NCI-H2107 treated with DMSO at 0.1 percent for 48 hours (cell line): ENCODE measurements around the gene SCAF4.
A peak's percentile ranks its signal among the peaks of the same experiment; 100 is the strongest.
"Not testable (repeated sequence)": the region's sequence is repeated elsewhere in the genome, so short reads cannot be mapped to it uniquely, and the experiment has no call there.

ENCODE experiments used
- DNase-seq: peaks from one replicate; lab custom pipeline; 2025; ENCODE audit not compliant: unreplicated experiment; lab: John Stamatoyannopoulos, UW

SCAF4 gene

DNA sequence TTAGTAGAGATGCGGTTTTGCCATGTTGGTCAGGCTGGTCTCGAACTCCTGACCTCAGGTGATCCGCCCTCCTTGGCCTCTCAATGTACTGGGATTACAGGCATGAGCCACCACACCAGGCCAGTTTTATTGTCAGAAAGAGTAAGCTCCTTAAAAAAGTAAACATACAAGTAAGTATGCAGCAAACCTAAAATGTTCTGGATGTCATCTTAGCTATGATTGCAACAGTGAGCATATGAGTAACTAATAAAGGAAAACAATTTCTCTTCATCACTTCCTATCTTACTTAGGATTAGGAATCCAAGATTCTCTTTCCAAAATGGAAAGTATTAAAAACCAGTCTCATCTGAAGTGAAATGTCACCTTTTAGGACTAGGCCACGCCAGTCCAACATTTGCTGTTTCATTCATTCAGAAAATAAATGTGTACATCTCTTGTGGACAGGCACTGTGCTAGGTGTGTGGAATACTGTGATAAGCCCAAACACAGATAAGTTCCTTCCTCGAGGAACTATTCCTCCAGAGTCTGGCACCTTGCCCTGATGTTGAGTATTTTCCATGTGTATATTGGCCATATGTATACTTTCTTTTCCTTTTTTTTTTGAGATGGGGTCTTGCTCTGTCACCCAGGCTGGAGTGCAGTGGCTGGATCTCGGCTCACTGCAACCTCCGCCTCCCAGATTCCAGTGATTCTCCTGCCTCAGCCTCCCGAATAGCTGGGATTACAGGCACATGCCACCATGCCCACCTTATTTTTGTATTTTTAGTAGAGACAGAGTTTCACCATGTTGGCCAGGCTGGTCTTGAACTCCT is 5.9 kb upstream of the SCAF4 start:
- not testable (repeated sequence) for DNase-seq

- no peak for DNase-seq
These were observed 3.6 kb upstream of the SCAF4 start for GRCh38 chr21:31735511-31735992.

DNA sequence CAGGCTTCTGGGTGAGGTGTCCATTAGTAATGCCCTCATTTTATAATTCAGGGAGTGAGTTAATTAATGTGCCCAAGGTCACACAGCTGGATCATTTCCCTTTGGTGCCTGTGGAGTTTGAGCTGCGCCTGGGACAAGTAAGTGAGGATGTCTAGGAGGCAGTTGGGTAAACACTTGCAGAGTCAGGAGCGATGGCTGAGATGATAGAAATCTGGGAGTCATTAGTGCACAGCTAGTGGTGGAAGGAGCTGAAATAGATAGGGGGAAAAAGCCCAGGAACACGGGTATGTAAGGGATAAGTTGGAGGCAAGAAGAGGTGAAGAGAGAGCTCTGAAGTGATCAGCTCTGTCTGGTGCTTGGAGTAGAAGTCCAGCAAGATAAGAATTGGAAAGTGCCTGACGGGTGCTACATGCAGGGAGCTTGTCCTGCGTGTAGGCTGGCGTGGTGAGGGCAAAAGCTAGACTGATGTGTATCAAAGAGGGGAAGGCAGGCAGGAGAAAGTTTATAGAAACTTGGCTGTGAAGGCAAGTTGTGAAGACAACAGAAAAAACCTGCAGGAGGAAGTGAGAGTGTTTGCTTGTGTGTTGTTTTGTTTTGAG is 1.7 kb upstream of the SCAF4 start:
- no peak for DNase-seq

DNA sequence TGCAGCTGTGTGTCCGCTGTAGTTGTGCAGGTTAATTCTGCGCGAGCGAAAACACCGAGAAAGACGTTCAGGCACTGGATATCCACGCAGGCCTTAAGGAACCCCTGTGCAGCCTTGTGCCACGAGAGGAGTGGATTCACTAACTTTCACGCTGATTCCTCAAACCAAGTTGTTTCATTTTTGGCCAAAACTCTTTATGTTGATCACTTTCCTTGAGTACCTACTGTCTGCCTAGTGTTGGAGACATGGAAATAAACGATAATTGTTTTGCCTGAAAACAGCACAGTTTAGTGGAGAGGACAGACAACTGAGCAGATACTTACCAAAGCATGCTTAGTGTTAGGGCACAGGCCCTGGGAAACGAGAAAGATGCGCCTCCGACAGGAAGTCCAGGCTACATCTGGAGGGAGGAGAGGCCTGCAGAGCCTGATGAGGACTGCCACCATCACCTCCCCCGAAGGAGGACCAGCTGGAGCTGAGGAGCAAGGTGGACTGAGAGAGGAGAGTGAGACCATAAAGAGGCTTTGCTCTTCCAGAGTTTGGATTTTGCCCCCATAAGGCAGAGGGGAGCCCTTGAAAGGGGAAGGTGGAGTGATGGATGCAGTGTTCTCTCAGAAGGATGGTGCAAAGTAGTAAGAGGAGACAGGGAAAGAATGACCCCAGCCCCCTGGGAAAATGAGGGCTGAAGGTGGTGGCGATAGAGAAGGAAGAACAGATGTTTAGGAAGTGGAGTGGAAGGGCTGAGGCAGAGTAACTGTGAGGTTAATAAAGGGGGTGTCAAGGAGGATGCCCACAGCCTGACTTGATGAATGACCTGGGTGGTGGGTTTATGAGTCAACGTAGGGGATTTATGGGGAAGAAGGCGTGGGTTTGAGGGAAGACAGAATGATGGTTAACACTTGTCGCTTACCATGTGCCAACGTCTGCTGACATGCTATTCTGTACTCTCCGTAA is 956 bp upstream of the SCAF4 start:
- DNase-seq, result peak; percentile 53

DNA sequence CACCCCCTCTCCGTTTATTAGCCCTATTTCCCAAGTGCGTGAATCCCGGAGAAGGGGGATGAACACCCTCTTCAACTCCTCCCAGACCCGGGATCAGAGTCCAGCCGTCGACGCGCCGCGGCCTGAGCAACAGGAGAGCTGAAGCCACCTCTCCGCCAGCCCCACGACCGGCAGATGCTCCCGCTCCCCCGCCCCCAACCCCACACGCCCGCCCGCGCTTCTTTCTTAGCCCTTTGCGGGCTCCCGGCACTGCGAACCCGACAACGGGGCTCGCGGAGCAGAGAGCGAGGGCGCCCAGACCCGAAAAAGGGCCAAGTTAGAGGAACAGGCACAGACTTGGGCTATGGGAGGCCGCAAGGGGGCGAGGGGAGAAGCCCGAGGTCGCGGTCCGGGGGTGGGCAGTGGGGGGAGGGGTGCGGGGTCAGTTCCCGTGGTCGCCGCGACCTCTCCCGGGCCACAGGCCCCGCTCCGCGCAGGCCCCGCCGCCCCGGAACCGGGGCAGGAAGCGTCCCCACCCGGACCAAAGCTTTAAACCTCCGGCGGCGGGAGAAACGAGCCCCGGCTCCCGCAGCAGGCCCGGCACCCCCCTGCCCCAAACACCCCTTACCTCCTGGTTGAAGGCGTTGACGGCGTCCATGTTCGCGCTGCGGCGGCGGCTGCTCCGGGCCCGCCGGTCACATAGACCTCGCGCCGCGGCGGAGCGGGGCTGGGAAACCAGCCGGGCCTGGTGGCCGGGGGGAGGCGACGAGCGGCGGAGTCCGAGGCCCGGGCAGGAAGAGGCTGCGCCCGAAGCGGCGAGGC is 662 bp downstream of the SCAF4 start:
- DNase-seq, result no peak

DNA sequence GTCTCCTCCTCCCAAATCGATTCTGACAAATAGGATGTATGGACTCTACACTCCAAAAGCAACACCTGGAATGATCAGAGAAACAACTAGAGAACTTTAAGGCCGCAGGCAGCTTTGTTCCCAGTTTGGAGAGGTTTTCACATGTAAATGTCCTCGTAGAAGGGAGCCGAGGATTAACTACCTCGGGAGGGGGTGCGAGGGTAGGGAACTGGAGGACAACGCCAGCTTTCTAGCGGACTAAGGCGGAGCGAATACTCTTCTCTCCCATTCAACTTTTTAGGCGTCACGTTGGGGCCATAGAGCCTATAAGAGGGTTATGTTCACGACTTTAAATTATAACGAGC is 1.2 kb downstream of the SCAF4 start:
- DNase-seq, result peak; percentile 30

GRCh38 chr21:31729622-31730343 is 2.1 kb downstream of the SCAF4 start:
- no peak for DNase-seq

DNA sequence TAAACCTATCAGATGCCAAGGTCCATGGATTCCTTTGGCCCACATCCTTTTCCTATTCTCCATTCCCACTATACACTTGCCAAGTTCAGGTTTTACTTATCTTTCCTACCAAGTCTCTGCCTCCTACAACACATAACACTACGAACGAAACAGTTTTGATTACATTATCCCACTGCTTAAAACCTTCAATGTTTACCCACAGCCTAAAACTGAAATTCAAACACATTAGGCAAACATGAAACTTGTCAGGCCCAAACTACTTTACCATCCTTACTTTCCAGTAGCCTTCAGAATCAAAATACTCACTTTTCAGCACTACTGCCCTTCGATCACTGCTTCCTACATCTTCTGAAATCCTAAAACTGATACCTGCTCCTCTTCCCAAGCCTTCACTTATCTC is 3.0 kb downstream of the SCAF4 start:
- DNase-seq, result no peak

DNA sequence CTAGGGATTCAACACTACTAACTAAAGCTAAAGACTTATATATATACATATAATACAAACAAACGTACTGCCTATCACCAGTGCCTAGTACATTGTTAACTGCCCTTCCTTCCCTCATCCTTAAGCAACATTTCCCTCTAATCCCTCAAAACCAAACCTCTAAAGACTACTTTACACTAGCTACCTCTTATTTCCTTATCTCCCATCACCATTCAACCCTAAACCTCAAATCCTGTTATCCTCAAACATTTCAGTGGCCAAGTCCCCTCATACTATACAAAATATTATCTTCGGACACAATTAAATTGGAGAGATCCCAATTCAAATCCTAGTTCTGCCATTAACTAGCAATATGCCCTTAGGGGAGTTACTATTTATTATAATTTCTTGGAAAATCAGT is 3.7 kb downstream of the SCAF4 start:
- DNase-seq, result no peak

DNA sequence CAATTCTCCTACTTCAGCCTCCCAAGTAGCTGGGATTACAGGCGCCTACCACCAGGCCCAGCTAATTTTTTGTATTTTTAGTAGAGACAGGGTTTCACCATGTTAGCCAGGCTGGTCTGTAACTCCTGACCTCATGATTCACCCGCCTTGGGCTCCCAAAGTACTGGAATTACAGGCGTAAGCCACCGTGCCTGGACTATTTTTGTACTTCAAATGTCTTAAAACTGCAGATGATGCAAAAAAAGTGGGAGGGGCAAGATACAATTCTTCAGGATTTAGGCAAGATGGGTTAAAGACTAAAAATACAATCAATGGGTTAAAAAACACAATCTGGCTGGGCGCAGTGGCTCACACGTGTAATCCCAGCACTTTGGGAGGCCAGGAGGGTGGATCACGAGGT is 4.7 kb downstream of the SCAF4 start:
- DNase-seq, result no peak

GRCh38 chr21:31726407-31726806 is 5.5 kb downstream of the SCAF4 start:
- no peak for DNase-seq

DNA sequence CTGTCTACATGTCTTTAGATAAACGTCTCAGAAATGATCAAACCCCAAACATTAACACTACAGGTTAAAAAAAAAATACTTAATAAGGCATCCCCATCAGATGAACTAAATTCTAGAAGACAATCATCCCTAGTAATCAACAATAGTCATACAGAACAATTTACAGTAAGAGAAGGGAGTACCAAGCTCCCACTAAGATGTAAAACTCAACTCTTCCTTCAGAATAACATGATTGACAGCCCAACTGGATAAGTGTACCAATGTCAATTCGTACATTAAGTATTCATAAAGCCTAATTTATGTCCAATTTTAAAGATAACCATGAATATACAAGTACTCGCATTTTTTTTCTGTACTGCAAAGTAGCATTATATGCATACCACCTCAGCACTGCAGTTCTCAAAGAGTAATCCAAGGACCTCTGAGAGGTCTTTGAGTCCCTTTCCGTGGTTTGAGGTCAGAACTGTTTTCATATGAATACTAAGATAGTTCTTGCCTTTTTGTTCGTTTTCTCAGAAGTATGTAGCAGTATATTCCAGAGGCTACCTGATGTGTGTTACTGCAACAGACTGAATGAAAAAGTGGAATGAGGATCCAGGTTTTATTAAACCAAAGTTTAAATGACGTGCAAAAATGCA is 6.6 kb downstream of the SCAF4 start:
- DNase-seq, result no peak

GRCh38 chr21:31724552-31724951 is 7.4 kb downstream of the SCAF4 start:
- no peak for DNase-seq

GRCh38 chr21:31721381-31721780 is 10.5 kb downstream of the SCAF4 start:
- no peak for DNase-seq

DNA sequence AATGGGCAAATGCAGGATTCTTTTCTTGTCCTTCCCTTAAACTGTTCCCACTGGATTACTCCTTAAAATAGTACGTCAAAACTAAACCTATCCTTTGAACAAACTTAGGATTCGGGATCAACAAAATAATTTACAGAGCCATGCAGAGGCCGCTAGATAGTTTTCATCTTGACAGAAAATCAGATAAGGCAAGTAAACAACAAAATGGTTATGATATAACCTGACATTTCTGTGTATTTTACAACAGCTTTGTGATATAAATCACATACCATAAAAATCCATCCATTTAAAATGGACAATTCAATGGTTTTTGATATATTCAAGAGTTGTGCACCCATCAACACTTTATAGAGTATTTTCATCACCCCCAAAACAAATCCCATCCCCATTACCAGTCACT is 11.2 kb downstream of the SCAF4 start:
- no peak for DNase-seq

GRCh38 chr21:31720330-31720729 is 11.6 kb downstream of the SCAF4 start:
- DNase-seq, result no peak

DNA sequence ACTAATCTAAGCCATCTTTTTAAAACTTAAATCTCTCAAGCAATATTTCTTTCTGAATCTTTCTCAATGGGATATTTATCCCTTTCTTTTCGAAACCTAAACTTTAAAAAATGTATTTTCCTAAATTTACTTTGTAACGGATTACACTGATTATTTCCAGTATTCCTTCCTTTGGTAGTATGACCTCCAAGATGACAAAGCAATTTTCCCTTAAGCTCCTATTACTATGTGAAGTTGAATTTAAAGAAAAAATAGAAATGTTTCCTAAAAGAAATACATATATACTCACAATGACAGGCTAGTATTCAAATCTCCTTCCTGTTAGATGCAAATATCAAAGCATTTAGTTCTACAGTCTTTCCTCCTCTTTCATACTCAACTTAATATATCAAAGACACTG is 15.8 kb downstream of the SCAF4 start:
- DNase-seq, result no peak

GRCh38 chr21:31714741-31715365 is 17.1 kb downstream of the SCAF4 start:
- no peak for DNase-seq
